Measurements from ENCODE around the gene MRPS10.
"Not testable (repeated sequence)": the region's sequence is repeated elsewhere in the genome, so short reads cannot be mapped to it uniquely, and the experiment has no call there.

Gene MRPS10

GRCh38 chr6:42225029-42225339 lies 7.3 kb upstream of the MRPS10 start:
- peaks cover 21% of the 10 kb centered on the region for H3K4me1 ChIP-seq (ENCODE audit: control insufficient read depth, insufficient read depth, low read length)
- no peaks in the 10 kb centered on the region for H3K36me3 ChIP-seq (ENCODE audit: control insufficient read depth, insufficient read depth, low read length, severe bottlenecking)
- H3K27me3 ChIP-seq (replicated peaks; ENCODE audit: control insufficient read depth, insufficient read depth, low read length), result no peaks in the 10 kb centered on the region
- H3K9ac ChIP-seq (ENCODE audit: low read length), result no peak overlapping the region
- no peaks in the 10 kb centered on the region for H3K9me3 ChIP-seq (ENCODE audit: control insufficient read depth, low read length)
- no peak for DNase-seq (ENCODE audit: low read depth)
- no peak overlapping the region for H3K4me3 ChIP-seq (ENCODE audit: low read length)

- Histone ChIP-seq H3K36me3 (ENCODE audit: control insufficient read depth, insufficient read depth, low read length, severe bottlenecking) (no peaks in the 10 kb centered on the region), H3K9ac (ENCODE audit: low read length) (no peak overlapping the region), H3K9me3 (ENCODE audit: control insufficient read depth, low read length) (no peaks in the 10 kb centered on the region), H3K4me3 (ENCODE audit: low read length) (no peak overlapping the region), H3K27me3 (replicated peaks; ENCODE audit: control insufficient read depth, insufficient read depth, low read length) (no peaks in the 10 kb centered on the region), H3K4me1 (ENCODE audit: control insufficient read depth, insufficient read depth, low read length) (peaks cover 18% of the 10 kb centered on the region)
- peak; percentile 58 for DNase-seq (ENCODE audit: low read depth)
Measured at GRCh38 chr6:42224222-42225028, 6.8 kb upstream of the MRPS10 start.

GRCh38 chr6:42222448-42222847 lies 4.8 kb upstream of the MRPS10 start:
- Histone ChIP-seq H3K4me1 (ENCODE audit: control insufficient read depth, insufficient read depth, low read length) (peaks cover 18% of the 10 kb centered on the region), H3K4me3 (ENCODE audit: low read length) (no peak overlapping the region), H3K9me3 (ENCODE audit: control insufficient read depth, low read length) (no peaks in the 10 kb centered on the region), H3K27me3 (replicated peaks; ENCODE audit: control insufficient read depth, insufficient read depth, low read length) (no peaks in the 10 kb centered on the region), H3K36me3 (ENCODE audit: control insufficient read depth, insufficient read depth, low read length, severe bottlenecking) (no peaks in the 10 kb centered on the region), H3K9ac (ENCODE audit: low read length) (no peak overlapping the region)
- DNase-seq (ENCODE audit: low read depth), result no peak

GRCh38 chr6:42221546-42221945 lies 3.9 kb upstream of the MRPS10 start:
- H3K9ac ChIP-seq (ENCODE audit: low read length), result no peak overlapping the region
- DNase-seq (ENCODE audit: low read depth), result no peak
- no peak overlapping the region for H3K4me3 ChIP-seq (ENCODE audit: low read length)
- H3K9me3 ChIP-seq (ENCODE audit: control insufficient read depth, low read length), result no peaks in the 10 kb centered on the region
- H3K27me3 ChIP-seq (replicated peaks; ENCODE audit: control insufficient read depth, insufficient read depth, low read length), result no peaks in the 10 kb centered on the region
- peaks cover 15% of the 10 kb centered on the region for H3K4me1 ChIP-seq (ENCODE audit: control insufficient read depth, insufficient read depth, low read length)
- H3K36me3 ChIP-seq (ENCODE audit: control insufficient read depth, insufficient read depth, low read length, severe bottlenecking), result no peaks in the 10 kb centered on the region

- Histone ChIP-seq H3K27me3 (replicated peaks; ENCODE audit: control insufficient read depth, insufficient read depth, low read length) (no peaks in the 10 kb centered on the region), H3K36me3 (ENCODE audit: control insufficient read depth, insufficient read depth, low read length, severe bottlenecking) (no peaks in the 10 kb centered on the region), H3K9ac (ENCODE audit: low read length) (no peak overlapping the region), H3K4me1 (ENCODE audit: control insufficient read depth, insufficient read depth, low read length) (peaks cover 13% of the 10 kb centered on the region), H3K9me3 (ENCODE audit: control insufficient read depth, low read length) (no peaks in the 10 kb centered on the region), H3K4me3 (ENCODE audit: low read length) (no peak overlapping the region)
- DNase-seq (ENCODE audit: low read depth), result no peak
Measured at GRCh38 chr6:42220807-42221206, 3.1 kb upstream of the MRPS10 start.

- H3K9me3 ChIP-seq (ENCODE audit: control insufficient read depth, low read length), result no peaks in the 10 kb centered on the region
- H3K4me3 ChIP-seq (ENCODE audit: low read length), result peak overlapping the region; percentile 100
- H3K4me1 ChIP-seq (ENCODE audit: control insufficient read depth, insufficient read depth, low read length), result peaks cover 20% of the 10 kb centered on the region
- no peaks in the 10 kb centered on the region for H3K27me3 ChIP-seq (replicated peaks; ENCODE audit: control insufficient read depth, insufficient read depth, low read length)
- DNase-seq (ENCODE audit: low read depth), result peak; percentile 42
- H3K9ac ChIP-seq (ENCODE audit: low read length), result peak overlapping the region; percentile 99
- peaks cover 21% of the 10 kb centered on the region for H3K36me3 ChIP-seq (ENCODE audit: control insufficient read depth, insufficient read depth, low read length, severe bottlenecking)
Measured at GRCh38 chr6:42217157-42217518, 523 bp downstream of the MRPS10 start.

- not testable (repeated sequence) for H3K27me3 ChIP-seq (replicated peaks; ENCODE audit: control insufficient read depth, insufficient read depth, low read length); H3K9me3 ChIP-seq (ENCODE audit: control insufficient read depth, low read length); DNase-seq (ENCODE audit: low read depth)
- Histone ChIP-seq H3K36me3 (ENCODE audit: control insufficient read depth, insufficient read depth, low read length, severe bottlenecking) (peaks cover 27% of the 10 kb centered on the region), H3K4me3 (ENCODE audit: low read length) (peak overlapping the region; percentile 100), H3K9ac (ENCODE audit: low read length) (peak overlapping the region; percentile 99), H3K4me1 (ENCODE audit: control insufficient read depth, insufficient read depth, low read length) (peaks cover 20% of the 10 kb centered on the region)
Measured at GRCh38 chr6:42216495-42216894, 1.2 kb downstream of the MRPS10 start.

GRCh38 chr6:42212442-42212841 lies 5.2 kb downstream of the MRPS10 start:
- DNase-seq (ENCODE audit: low read depth), result no peak
- H3K9ac ChIP-seq (ENCODE audit: low read length), result no peak overlapping the region
- no peaks in the 10 kb centered on the region for H3K27me3 ChIP-seq (replicated peaks; ENCODE audit: control insufficient read depth, insufficient read depth, low read length)
- peaks cover 65% of the 10 kb centered on the region for H3K36me3 ChIP-seq (ENCODE audit: control insufficient read depth, insufficient read depth, low read length, severe bottlenecking)
- H3K4me1 ChIP-seq (ENCODE audit: control insufficient read depth, insufficient read depth, low read length), result peaks cover 20% of the 10 kb centered on the region
- no peaks in the 10 kb centered on the region for H3K9me3 ChIP-seq (ENCODE audit: control insufficient read depth, low read length)
- no peak overlapping the region for H3K4me3 ChIP-seq (ENCODE audit: low read length)

GRCh38 chr6:42211726-42212125 lies 5.9 kb downstream of the MRPS10 start:
- Histone ChIP-seq H3K27me3 (replicated peaks; ENCODE audit: control insufficient read depth, insufficient read depth, low read length) (no peaks in the 10 kb centered on the region), H3K4me1 (ENCODE audit: control insufficient read depth, insufficient read depth, low read length) (peaks cover 18% of the 10 kb centered on the region), H3K4me3 (ENCODE audit: low read length) (no peak overlapping the region), H3K36me3 (ENCODE audit: control insufficient read depth, insufficient read depth, low read length, severe bottlenecking) (peaks cover 70% of the 10 kb centered on the region), H3K9me3 (ENCODE audit: control insufficient read depth, low read length) (no peaks in the 10 kb centered on the region), H3K9ac (ENCODE audit: low read length) (no peak overlapping the region)
- no peak for DNase-seq (ENCODE audit: low read depth)

GRCh38 chr6:42210551-42210950 lies 7.1 kb downstream of the MRPS10 start:
- DNase-seq (ENCODE audit: low read depth), result no peak
- H3K9ac ChIP-seq (ENCODE audit: low read length), result no peak overlapping the region
- peaks cover 10% of the 10 kb centered on the region for H3K4me1 ChIP-seq (ENCODE audit: control insufficient read depth, insufficient read depth, low read length)
- no peaks in the 10 kb centered on the region for H3K27me3 ChIP-seq (replicated peaks; ENCODE audit: control insufficient read depth, insufficient read depth, low read length)
- H3K36me3 ChIP-seq (ENCODE audit: control insufficient read depth, insufficient read depth, low read length, severe bottlenecking), result peaks cover 75% of the 10 kb centered on the region
- no peak overlapping the region for H3K4me3 ChIP-seq (ENCODE audit: low read length)
- no peaks in the 10 kb centered on the region for H3K9me3 ChIP-seq (ENCODE audit: control insufficient read depth, low read length)

GRCh38 chr6:42207559-42207958 lies 10.1 kb downstream of the MRPS10 start:
- DNase-seq (ENCODE audit: low read depth); H3K4me3 ChIP-seq (ENCODE audit: low read length); H3K4me1 ChIP-seq (ENCODE audit: control insufficient read depth, insufficient read depth, low read length); H3K9ac ChIP-seq (ENCODE audit: low read length); H3K27me3 ChIP-seq (replicated peaks; ENCODE audit: control insufficient read depth, insufficient read depth, low read length); H3K9me3 ChIP-seq (ENCODE audit: control insufficient read depth, low read length): not testable (repeated sequence)
- peaks cover 63% of the 10 kb centered on the region for H3K36me3 ChIP-seq (ENCODE audit: control insufficient read depth, insufficient read depth, low read length, severe bottlenecking)

- Histone ChIP-seq H3K9ac (ENCODE audit: low read length) (no peak overlapping the region), H3K9me3 (ENCODE audit: control insufficient read depth, low read length) (no peaks in the 10 kb centered on the region), H3K4me1 (ENCODE audit: control insufficient read depth, insufficient read depth, low read length) (peaks cover 18% of the 10 kb centered on the region), H3K36me3 (ENCODE audit: control insufficient read depth, insufficient read depth, low read length, severe bottlenecking) (peaks cover 38% of the 10 kb centered on the region), H3K4me3 (ENCODE audit: low read length) (no peak overlapping the region), H3K27me3 (replicated peaks; ENCODE audit: control insufficient read depth, insufficient read depth, low read length) (no peaks in the 10 kb centered on the region)
- no peak for DNase-seq (ENCODE audit: low read depth)
Measured at GRCh38 chr6:42204768-42205282, 12.8 kb downstream of the MRPS10 start.

All from adipocyte (in vitro differentiated cells).